NT2/D1 (cell line): ENCODE data around the gene FHOD1.

Source experiments
- DNase-seq: peaks from one replicate; pipeline ENCODE4 v3.0.0-alpha.2; 2011; ENCODE audit warnings: low read depth, low spot score
- H3K27me3 ChIP-seq: 2 replicates; pipeline ENCODE4 v1.6.0; 2011; ENCODE audit warnings: mild to moderate bottlenecking; ENCODE audit not compliant: insufficient read length, insufficient read depth
- H3K36me3 ChIP-seq: 2 replicates; pipeline ENCODE4 v1.6.1; 2011; ENCODE audit warnings: mild to moderate bottlenecking, low read length, mixed read lengths; ENCODE audit not compliant: insufficient read depth, insufficient read length
- H3K4me1 ChIP-seq: 2 replicates; pipeline ENCODE4 v1.5.1; 2011; ENCODE audit not compliant: insufficient read depth, insufficient read length
- H3K4me3 ChIP-seq: 2 replicates; pipeline ENCODE4 v1.5.1; 2011; ENCODE audit warnings: low read depth; ENCODE audit not compliant: insufficient read length
- H3K9ac ChIP-seq: 2 replicates; pipeline ENCODE4 v1.6.0; 2011; ENCODE audit warnings: low read depth; ENCODE audit not compliant: insufficient read length
- H3K9me3 ChIP-seq: 2 replicates; pipeline ENCODE4 v1.5.1; 2011; ENCODE audit warnings: mild to moderate bottlenecking, low read length; ENCODE audit not compliant: insufficient read depth
- SUZ12 ChIP-seq: IDR thresholded peaks from 2 replicates; pipeline ENCODE4 v1.6.1; 2011; ENCODE audit not compliant: insufficient read length, insufficient read depth; ENCODE audit errors: extremely low read depth
- YY1 ChIP-seq: IDR thresholded peaks from 2 replicates; pipeline ENCODE4 v1.6.1; 2011; ENCODE audit not compliant: insufficient read length, insufficient read depth
- ZNF274 ChIP-seq: IDR thresholded peaks from 2 replicates; pipeline ENCODE4 v1.6.1; 2011; ENCODE audit warnings: mild to moderate bottlenecking, low read depth, low read length

FHOD1 gene

DNA sequence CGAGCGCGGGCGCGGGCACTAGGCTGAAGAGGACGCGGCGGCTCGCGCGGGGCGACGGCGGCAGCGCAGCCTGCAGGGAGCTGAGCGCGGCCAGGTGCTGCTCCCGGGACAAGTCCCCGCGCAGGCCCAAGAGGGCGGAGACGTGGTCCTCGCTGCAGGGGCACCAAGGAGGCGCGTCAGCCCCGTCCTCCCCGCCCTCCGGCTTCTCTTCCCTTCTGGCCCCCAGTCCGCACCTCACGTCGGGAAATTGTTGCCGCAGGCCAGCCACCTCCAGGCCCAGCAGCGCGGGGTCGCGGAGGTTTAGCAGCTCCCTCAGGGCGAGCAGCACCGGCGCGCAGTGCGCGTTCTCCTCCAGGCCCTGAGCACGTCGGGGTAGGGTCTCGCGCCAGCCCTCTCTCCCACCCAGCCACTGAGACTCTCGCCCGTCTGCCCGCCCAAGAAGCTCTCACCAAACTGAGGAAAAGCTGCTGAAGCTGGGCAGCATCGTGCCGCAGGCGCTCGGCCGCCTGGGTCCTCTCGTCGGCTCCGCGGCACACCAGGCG, 62.8 kb downstream of the FHOD1 start:
- Histone ChIP-seq H3K9me3 (no peaks in the 10 kb centered on the region), H3K27me3 (peaks cover 24% of the 10 kb centered on the region), H3K9ac (peak overlapping the region; percentile 87), H3K36me3 (peaks cover 18% of the 10 kb centered on the region), H3K4me1 (peaks cover 27% of the 10 kb centered on the region), H3K4me3 (peak overlapping the region; percentile 81)
- no peak for DNase-seq
- TF ChIP-seq SUZ12 (no peak), YY1 (no peak), ZNF274 (no peak)

DNA sequence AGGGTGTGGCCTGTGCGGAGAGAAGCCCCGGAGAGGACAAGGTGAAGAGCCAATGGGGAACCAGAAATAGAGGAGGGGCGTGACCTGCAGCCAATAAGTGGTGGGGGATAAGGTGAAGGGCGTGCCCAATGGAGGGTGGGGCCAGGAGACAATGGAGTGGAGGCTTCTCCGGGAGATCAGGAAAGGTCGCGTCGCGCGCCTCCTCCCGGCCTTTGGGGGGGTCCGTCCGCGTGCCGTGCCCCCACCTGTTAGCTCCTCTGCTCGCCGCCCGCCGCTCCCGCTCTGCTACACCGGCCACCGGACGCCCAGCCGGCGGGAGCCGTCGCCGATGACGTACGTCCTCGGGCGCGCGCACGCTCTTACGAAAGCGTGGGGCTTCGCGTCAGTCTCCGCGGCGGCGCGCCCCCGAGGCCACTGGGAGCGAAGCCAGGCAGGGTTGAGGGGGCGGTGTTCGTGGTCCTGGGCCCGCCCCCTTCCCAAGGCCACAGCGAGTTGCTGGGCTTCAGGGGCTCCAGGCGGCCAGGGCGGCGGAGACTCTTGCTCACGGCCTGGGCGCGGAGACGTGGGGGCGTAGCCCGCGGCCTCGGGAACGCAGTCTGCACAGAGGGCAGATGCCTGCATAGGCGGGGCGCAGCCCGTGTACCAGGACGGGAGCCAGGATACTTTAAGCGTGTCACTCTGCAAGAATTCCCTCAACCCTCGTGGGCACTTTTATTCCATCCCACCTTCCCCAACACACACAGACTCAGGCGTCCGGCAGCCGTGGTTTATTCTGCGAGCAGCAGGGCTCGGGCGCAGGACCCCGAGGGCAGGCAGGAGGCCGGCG, 63.4 kb downstream of the FHOD1 start, which contains the start of gene MATCAP1:
Gene MATCAP1, minus strand, starts transcription at position 337 of the 826 bp plus-strand sequence. CDS start 3,353 bp downstream, outside the sequence.
- Histone ChIP-seq H3K27me3 (peaks cover 30% of the 10 kb centered on the region), H3K4me1 (peaks cover 30% of the 10 kb centered on the region), H3K9ac (peak within 1 kb of the TSS; percentile 87), H3K36me3 (peaks cover 22% of the 10 kb centered on the region), H3K9me3 (no peaks in the 10 kb centered on the region), H3K4me3 (peak within 1 kb of the TSS; percentile 81)
- no peak for TF ChIP-seq ZNF274
- no peak for TF ChIP-seq YY1
- no peak for TF ChIP-seq SUZ12
- DNase-seq = peak; percentile 92

DNA sequence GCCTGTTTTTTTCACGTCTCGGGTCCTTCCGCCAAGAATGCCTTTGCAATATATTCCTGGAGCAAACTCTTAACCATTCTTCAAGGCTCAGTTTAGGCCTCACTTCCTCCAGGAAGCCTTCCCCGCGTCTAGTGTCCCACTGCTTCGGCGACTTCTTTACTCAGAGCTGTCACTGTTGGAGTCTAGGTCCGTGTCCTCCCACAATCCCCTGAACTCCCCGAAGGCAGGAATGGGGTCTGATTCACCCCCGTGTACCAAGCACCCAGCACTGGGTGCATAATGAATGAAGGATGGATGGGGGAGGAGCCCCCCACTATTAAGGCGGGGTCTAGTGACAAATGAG, 64.0 kb downstream of the FHOD1 start:
- no peaks in the 10 kb centered on the region for H3K9me3 ChIP-seq
- H3K4me1 ChIP-seq = peaks cover 33% of the 10 kb centered on the region
- H3K4me3 ChIP-seq = peak overlapping the region; percentile 81

DNA sequence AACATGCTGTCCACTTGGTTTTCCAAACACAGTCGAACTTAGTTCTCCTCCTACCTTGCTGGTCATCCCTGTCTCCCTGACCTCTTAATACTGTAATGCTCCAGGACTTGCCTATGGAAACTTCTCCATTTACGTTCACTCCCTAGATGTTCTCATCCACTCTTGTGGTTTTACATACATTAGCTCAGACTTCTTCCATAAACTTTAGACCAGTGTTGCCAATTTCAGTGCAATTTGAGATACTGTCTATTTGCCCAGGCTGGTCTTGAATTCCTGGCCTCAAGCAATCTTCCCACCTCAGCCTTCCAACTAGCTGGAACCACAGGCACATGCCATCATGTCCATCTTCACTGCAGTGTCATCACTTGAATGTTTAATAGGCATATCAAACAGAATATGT, 65.0 kb downstream of the FHOD1 start:
- peaks cover 38% of the 10 kb centered on the region for H3K4me1 ChIP-seq
- H3K9me3 ChIP-seq = no peaks in the 10 kb centered on the region
- H3K36me3 ChIP-seq = peaks cover 23% of the 10 kb centered on the region
- no peak for DNase-seq
- H3K9ac ChIP-seq = no peak overlapping the region
- peaks cover 45% of the 10 kb centered on the region for H3K27me3 ChIP-seq
- TF ChIP-seq YY1 = no peak
- no peak for TF ChIP-seq SUZ12
- TF ChIP-seq ZNF274 = no peak
- no peak overlapping the region for H3K4me3 ChIP-seq

More for the DNA sequence above, 64.0 kb downstream of the FHOD1 start:
- TF ChIP-seq YY1 = no peak
- TF ChIP-seq SUZ12 = no peak
- TF ChIP-seq ZNF274 = no peak
- Histone ChIP-seq H3K36me3 (peaks cover 22% of the 10 kb centered on the region), H3K27me3 (peaks cover 36% of the 10 kb centered on the region), H3K9ac (peak overlapping the region; percentile 72)
- no peak for DNase-seq

DNA sequence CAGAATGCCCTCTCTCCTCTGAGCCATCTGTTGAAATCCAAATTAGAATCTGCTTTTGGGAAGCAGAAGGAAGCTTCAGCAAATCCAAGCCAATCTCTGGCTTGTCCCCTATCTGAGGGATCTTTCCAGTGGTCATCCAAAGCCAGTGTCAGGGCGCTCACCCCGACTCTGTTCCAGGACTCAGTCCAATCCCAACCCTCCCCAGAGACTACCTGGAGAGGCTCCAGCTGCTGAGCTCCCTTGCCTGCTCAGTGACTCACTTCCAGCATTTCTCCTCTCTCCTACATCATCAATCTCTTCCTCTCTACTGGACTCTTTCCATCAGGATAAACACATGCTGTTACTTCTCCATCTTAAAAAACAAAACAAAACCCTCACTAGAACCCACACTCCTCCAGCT, 65.9 kb downstream of the FHOD1 start:
- peaks cover 32% of the 10 kb centered on the region for H3K36me3 ChIP-seq
- no peak overlapping the region for H3K9ac ChIP-seq
- H3K27me3 ChIP-seq = peaks cover 54% of the 10 kb centered on the region
- no peak overlapping the region for H3K4me3 ChIP-seq
- H3K9me3 ChIP-seq = no peaks in the 10 kb centered on the region
- DNase-seq = no peak
- TF ChIP-seq YY1 = no peak
- no peak for TF ChIP-seq ZNF274
- TF ChIP-seq SUZ12 = no peak
- H3K4me1 ChIP-seq = peaks cover 30% of the 10 kb centered on the region

DNA sequence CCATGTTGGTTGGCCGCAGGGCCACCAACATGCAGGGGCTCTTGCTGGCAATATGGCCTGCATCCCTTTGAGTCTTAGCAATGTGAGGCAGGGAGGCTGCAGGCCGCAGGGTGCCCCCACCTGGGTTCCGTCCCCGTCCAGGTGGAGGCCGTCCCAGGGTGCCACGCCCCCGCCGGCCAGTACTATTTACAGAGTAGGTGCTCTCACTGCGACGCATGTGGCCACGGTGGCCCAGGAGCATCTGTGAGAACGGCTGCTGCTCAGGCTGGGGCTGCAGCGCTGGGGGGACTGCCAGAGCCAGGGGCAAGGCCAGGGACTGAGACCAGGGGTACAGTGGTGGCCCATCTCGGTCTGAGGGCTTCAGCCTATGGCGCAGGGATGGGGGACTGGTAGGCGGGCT, 67.1 kb downstream of the FHOD1 start:
- no peaks in the 10 kb centered on the region for H3K9me3 ChIP-seq
- H3K9ac ChIP-seq = no peak overlapping the region
- no peak overlapping the region for H3K4me3 ChIP-seq
- H3K4me1 ChIP-seq = peaks cover 22% of the 10 kb centered on the region
- peaks cover 54% of the 10 kb centered on the region for H3K27me3 ChIP-seq
- no peak for TF ChIP-seq SUZ12
- no peak for TF ChIP-seq YY1
- no peak for TF ChIP-seq ZNF274
- no peak for DNase-seq
- peaks cover 41% of the 10 kb centered on the region for H3K36me3 ChIP-seq

DNA sequence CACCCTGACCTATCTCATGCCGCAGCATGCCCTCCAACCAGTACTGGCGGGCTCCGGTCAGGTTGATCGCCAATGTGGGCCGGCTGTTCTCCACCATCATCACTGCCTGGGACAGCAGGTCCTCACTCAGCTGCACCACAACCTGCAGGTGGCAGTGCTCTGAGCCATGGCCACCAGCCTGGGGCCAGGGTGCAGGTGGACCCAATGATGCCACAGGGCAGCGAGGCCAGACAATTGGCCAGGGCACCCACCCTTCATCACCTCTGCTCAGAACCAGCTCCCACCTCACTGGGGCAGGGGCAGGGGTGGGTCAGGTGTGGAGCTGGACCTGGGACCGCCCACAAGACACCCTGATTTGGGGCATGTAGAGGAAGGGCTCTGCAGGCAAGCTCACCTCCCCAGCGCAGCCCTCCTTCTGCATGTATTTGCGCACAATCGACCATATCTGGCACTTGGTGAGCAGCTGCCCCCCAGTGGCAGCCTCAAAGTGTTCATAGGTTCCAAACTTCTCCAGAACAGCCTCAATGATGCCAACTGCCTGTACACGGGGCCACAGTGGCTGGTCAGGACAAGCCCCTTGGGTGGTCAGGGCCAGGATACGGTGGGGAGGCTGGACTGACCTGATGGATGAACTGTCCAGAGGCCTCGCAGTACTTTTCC, 67.7 kb downstream of the FHOD1 start:
- no peak for DNase-seq
- Histone ChIP-seq H3K4me1 (peaks cover 20% of the 10 kb centered on the region), H3K27me3 (peaks cover 54% of the 10 kb centered on the region), H3K9ac (no peak overlapping the region), H3K9me3 (no peaks in the 10 kb centered on the region), H3K36me3 (peaks cover 42% of the 10 kb centered on the region), H3K4me3 (no peak overlapping the region)
- TF ChIP-seq SUZ12 (no peak), ZNF274 (no peak), YY1 (no peak)
